Gastroesophageal sphincter (tissue), 4 donors: ENCODE measurements around the gene MED8. TPM values are rescaled to one million over a fixed set of nuclear protein-coding genes. Genes with fewer than 3 reads are reported as not detected.
"Not testable (repeated sequence)": the region's sequence is repeated elsewhere in the genome, so short reads cannot be mapped to it uniquely, and the experiment has no call there.

Experiments used
- ATAC-seq: fragments of 150-250 bp; one replicate; pipeline ENCODE4 v1.9.1; 2016; ENCODE audit warnings: mild to moderate bottlenecking, moderate library complexity
- H3K27ac ChIP-seq, 4 donors: fragments of 200-600 bp; sonication (generic) in 3 of 4; 1 replicate in 3 of 4; 2 replicates in 1 of 4; pipeline ENCODE4 v1.5.1; 2016 to 2019
- H3K27me3 ChIP-seq: fragments of 200-600 bp; sonication (generic); one replicate; pipeline ENCODE4 v1.5.1; 2019
- H3K36me3 ChIP-seq, 2 donors: fragments of 200-600 bp; sonication (generic); one replicate each; pipeline ENCODE4 v1.5.1; 2019; ENCODE audit warnings: control low read depth in 1 of 2
- H3K4me1 ChIP-seq, 3 donors: fragments of 200-600 bp; sonication (generic); 1 replicate in 2 of 3; 2 replicates in 1 of 3; pipeline ENCODE4 v1.5.1; 2016 to 2019; ENCODE audit warnings: control low read depth in 2 of 3
- H3K4me3 ChIP-seq, 2 donors: fragments of 200-600 bp; sonication (generic); one replicate each; pipeline ENCODE4 v1.5.1; 2019; ENCODE audit warnings: mild to moderate bottlenecking in 1 of 2, moderate library complexity in 1 of 2
- H3K9me3 ChIP-seq, 3 donors: fragments of 200-600 bp; sonication (generic); one replicate each; pipeline ENCODE4 v1.5.1; 2017 to 2019; ENCODE audit warnings: control low read depth in 2 of 3
- CTCF ChIP-seq, 4 experiments: fragments of 200-600 bp in 2 of 4; fragments of 450-650 bp in 2 of 4; sonication (generic) in 1 of 4; IDR thresholded peaks; one replicate each; pipeline ENCODE4 v1.5.1; 2017 to 2019; ENCODE audit warnings: antibody characterized with exemption in 4 of 4, mild to moderate bottlenecking in 2 of 4, moderate library complexity in 2 of 4
- EP300 ChIP-seq: sonication (generic); formaldehyde crosslinking; IDR thresholded peaks from one replicate; pipeline ENCODE4 v1.6.1; 2017; ENCODE audit warnings: antibody characterized with exemption, mild to moderate bottlenecking
- POLR2A ChIP-seq, 2 donors: fragments of 450-650 bp; IDR thresholded peaks; one replicate each; pipeline ENCODE4 v1.6.1; 2017; ENCODE audit warnings: antibody characterized with exemption in 2 of 2, mild to moderate bottlenecking in 2 of 2, moderate library complexity in 1 of 2
- POLR2AphosphoS5 ChIP-seq: sonication (generic); formaldehyde crosslinking; IDR thresholded peaks from one replicate; pipeline ENCODE4 v1.6.1; 2017; ENCODE audit warnings: antibody characterized with exemption
- WGBS, 2 donors: methylation state at CpG; one replicate each; pipeline ENCODE4 v1.1.5; 2018; ENCODE audit warnings: low coverage in 1 of 2; 5-methylcytosine and 5-hydroxymethylcytosine counted together
- total RNA-seq, 4 donors: library from RNA; depleted of rRNA; stranded (reverse); fragments of >200 nt; gene quantifications; one replicate each; pipeline ENCODE4 v1.1.0, GENCODE V29; 2016

MED8 gene
- total RNA-seq, 4 donors from 2014 or later, result 31.4 to 41.1 (median 33.6) TPM

- H3K27ac ChIP-seq, result no peak overlapping the region
- WGBS, 2 donors, result 88 to 95% methylated on average over 5 to 6 of the region's 7 CpGs
- peaks cover 0 to 36% of the 10 kb centered on the region in 2 donors for H3K36me3 ChIP-seq
- H3K4me1 ChIP-seq, result peaks cover 0 to 9% (median 0%) of the 10 kb centered on the region in 3 donors
- H3K4me3 ChIP-seq, result no peak overlapping the region
- TF ChIP-seq CTCF (IDR thresholded peaks at IDR 0.05), result no peak
- no peak for TF ChIP-seq POLR2A (IDR thresholded peaks at IDR 0.05)
- ATAC-seq, result no peak
- no peaks in the 10 kb centered on the region for H3K27me3 ChIP-seq
- H3K9me3 ChIP-seq, result no peaks in the 10 kb centered on the region
These were observed 12.8 kb downstream of the MED8 start for GRCh38 chr1:43376723-43377235.

- no peak for ATAC-seq
- no peak overlapping the region for H3K4me3 ChIP-seq
- peak overlapping the region in 2 of 4 donors; percentile 32 to 63 for H3K27ac ChIP-seq
- H3K4me1 ChIP-seq, result peaks cover 0 to 27% (median 6%) of the 10 kb centered on the region in 3 donors
- TF ChIP-seq CTCF (IDR thresholded peaks at IDR 0.05), result no peak
- no peak for TF ChIP-seq POLR2AphosphoS5
- TF ChIP-seq EP300, result no peak
- no peak for TF ChIP-seq POLR2A (IDR thresholded peaks at IDR 0.05)
- no peaks in the 10 kb centered on the region for H3K27me3 ChIP-seq
- 31 to 81% methylated on average over 3 to 4 of the region's 4 CpGs for WGBS, 2 donors
- peaks cover 0 to 17% of the 10 kb centered on the region in 2 donors for H3K36me3 ChIP-seq
- no peaks in the 10 kb centered on the region for H3K9me3 ChIP-seq
These were observed 16.3 kb downstream of the MED8 start for GRCh38 chr1:43373066-43373940.

GRCh38 chr1:43372172-43372571 is 17.4 kb downstream of the MED8 start:
- peaks cover 0 to 27% (median 6%) of the 10 kb centered on the region in 3 donors for H3K4me1 ChIP-seq
- WGBS, 2 donors, result 89 to 96% methylated on average over 3 of the region's 5 CpGs
- no peak for ATAC-seq
- H3K36me3 ChIP-seq, result peaks cover 0 to 17% of the 10 kb centered on the region in 2 donors
- no peak overlapping the region for H3K4me3 ChIP-seq
- TF ChIP-seq EP300 (no peak), POLR2A (IDR thresholded peaks at IDR 0.05) (no peak), CTCF (IDR thresholded peaks at IDR 0.05) (no peak), POLR2AphosphoS5 (no peak)
- no peaks in the 10 kb centered on the region for H3K27me3 ChIP-seq
- no peaks in the 10 kb centered on the region for H3K9me3 ChIP-seq
- H3K27ac ChIP-seq, result peak overlapping the region in 2 of 4 donors; percentile 32 to 43

- Histone ChIP-seq H3K36me3 (peaks cover 0 to 19% of the 10 kb centered on the region in 2 donors), H3K4me3 (no peak overlapping the region), H3K4me1 (peaks cover 6 to 44% (median 16%) of the 10 kb centered on the region in 3 donors), H3K9me3 (no peaks in the 10 kb centered on the region), H3K27ac (no peak overlapping the region), H3K27me3 (no peaks in the 10 kb centered on the region)
- TF ChIP-seq EP300, result no peak
- no peak for TF ChIP-seq CTCF (IDR thresholded peaks at IDR 0.05)
- no peak for TF ChIP-seq POLR2AphosphoS5
- no peak for TF ChIP-seq POLR2A (IDR thresholded peaks at IDR 0.05)
- 77 to 86% methylated on average over 3 to 4 of the region's 4 CpGs for WGBS, 2 donors
- no peak for ATAC-seq
These were observed 19.0 kb downstream of the MED8 start for GRCh38 chr1:43370564-43370963.

GRCh38 chr1:43369779-43370178 is 19.8 kb downstream of the MED8 start:
- WGBS, 2 donors, result 100% methylated on average over 1 to 5 of the region's 6 CpGs
- peaks cover 0 to 27% of the 10 kb centered on the region in 2 donors for H3K36me3 ChIP-seq
- peaks cover 6 to 49% (median 16%) of the 10 kb centered on the region in 3 donors for H3K4me1 ChIP-seq
- H3K27ac ChIP-seq, H3K27me3 ChIP-seq, H3K9me3 ChIP-seq, H3K4me3 ChIP-seq, ATAC-seq: not testable (repeated sequence)
